Measurements from ENCODE around the gene TPH2.

DNA sequence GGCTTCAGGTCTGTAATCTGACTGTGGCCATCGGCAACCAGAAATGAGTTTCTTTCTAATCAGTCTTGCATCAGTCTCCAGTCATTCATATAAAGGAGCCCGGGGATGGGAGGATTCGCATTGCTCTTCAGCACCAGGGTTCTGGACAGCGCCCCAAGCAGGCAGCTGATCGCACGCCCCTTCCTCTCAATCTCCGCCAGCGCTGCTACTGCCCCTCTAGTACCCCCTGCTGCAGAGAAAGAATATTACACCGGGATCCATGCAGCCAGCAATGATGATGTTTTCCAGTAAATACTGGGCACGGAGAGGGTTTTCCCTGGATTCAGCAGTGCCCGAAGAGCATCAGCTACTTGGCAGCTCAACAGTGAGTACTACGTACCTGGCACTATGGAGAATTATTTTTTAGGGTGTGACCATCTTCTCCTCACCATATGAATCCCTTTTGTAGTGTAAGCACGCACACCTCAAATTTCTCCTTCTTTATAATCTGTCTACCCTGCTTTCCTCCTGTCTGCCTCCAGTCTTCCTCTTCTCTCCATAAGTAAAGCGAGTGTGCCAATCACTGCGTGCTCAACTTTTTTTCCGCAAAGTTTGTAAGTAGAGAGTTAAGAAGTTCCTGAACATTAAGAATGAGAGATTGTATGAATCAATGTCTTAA lies at the start of gene TPH2:
- peak; percentile 94 to 95 for TF ChIP-seq REST (IDR thresholded peaks at IDR 0.05; ENCODE audit: insufficient read depth in 1 of 2, low read depth in 2 of 2, low read length in 1 of 2)
- no peak for TF ChIP-seq SIN3A (IDR thresholded peaks at IDR 0.05; ENCODE audit: borderline replicate concordance, insufficient read depth, low read depth, low read length)
- TF ChIP-seq, protein P1, sequence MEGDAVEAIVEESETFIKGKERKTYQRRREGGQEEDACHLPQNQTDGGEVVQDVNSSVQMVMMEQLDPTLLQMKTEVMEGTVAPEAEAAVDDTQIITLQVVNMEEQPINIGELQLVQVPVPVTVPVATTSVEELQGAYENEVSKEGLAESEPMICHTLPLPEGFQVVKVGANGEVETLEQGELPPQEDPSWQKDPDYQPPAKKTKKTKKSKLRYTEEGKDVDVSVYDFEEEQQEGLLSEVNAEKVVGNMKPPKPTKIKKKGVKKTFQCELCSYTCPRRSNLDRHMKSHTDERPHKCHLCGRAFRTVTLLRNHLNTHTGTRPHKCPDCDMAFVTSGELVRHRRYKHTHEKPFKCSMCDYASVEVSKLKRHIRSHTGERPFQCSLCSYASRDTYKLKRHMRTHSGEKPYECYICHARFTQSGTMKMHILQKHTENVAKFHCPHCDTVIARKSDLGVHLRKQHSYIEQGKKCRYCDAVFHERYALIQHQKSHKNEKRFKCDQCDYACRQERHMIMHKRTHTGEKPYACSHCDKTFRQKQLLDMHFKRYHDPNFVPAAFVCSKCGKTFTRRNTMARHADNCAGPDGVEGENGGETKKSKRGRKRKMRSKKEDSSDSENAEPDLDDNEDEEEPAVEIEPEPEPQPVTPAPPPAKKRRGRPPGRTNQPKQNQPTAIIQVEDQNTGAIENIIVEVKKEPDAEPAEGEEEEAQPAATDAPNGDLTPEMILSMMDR (IDR thresholded peaks at IDR 0.05) = peak; percentile 64
- TF ChIP-seq POLR2AphosphoS5 (IDR thresholded peaks at IDR 0.05; ENCODE audit: low read depth, low read length) = no peak
